Erythroblast (primary cell): ENCODE results near the gene PCDH11Y.
"Not testable (repeated sequence)": the region's sequence is repeated elsewhere in the genome, so short reads cannot be mapped to it uniquely, and the experiment has no call there.

Experiments used
- GATA1 ChIP-seq: IDR thresholded peaks from 2 replicates; pipeline ENCODE4 v1.6.1; 2011; ENCODE audit warnings: low read depth, mild to moderate bottlenecking, control low read depth, low read length, moderate library complexity
- POLR2A ChIP-seq: IDR thresholded peaks from 2 replicates; pipeline ENCODE4 v1.6.1; 2011; ENCODE audit warnings: mild to moderate bottlenecking, low read length

DNA sequence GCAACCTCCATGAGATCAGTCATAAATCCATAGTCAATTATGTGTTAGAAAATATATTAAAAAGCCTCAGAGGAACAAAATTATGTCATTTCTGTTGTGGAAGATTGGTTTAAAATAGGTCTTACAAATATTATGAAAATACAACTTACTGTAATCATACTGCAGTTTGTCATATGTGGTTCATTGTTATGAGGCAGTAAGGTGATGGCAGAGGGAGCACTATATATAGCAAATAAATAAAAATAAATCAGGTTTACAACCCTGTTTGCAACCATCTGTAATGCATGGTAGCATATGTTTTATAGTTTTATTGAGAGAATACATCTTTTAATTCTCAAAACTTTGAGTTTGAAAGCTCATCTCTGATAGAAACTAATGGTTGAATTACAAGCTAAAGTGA lies 543.6 kb downstream of the PCDH11Y start:
- not testable (repeated sequence) for TF ChIP-seq POLR2A, GATA1
